ENCODE results near the gene LAMA2. TPM values are rescaled to one million over a fixed set of nuclear protein-coding genes. Genes with fewer than 3 reads are reported as not detected.

LAMA2 gene
- total RNA-seq, 1 experiment from 2014 or later, result 3.3 TPM

- no peak for DNase-seq (ENCODE audit: low read depth in 1 of 2, low spot score in 2 of 2)
- Histone ChIP-seq H3K4me1 (replicated peaks) (no peaks in the 10 kb centered on the region), H3K9me3 (replicated peaks) (no peaks in the 10 kb centered on the region)
Measured at GRCh38 chr6:129264480-129265045, 381.6 kb downstream of the LAMA2 start.

GRCh38 chr6:129267028-129267427 is 384.1 kb downstream of the LAMA2 start:
- Histone ChIP-seq H3K36me3 (no peaks in the 10 kb centered on the region), H3K4me3 (no peak overlapping the region), H3K4me1 (replicated peaks) (no peaks in the 10 kb centered on the region), H3K9me3 (replicated peaks) (no peaks in the 10 kb centered on the region), H3K27ac (no peak overlapping the region), H3K27me3 (replicated peaks) (no peaks in the 10 kb centered on the region; the same call in 1 of the 2 replicates)
- no peak for DNase-seq (ENCODE audit: low read depth in 1 of 2, low spot score in 2 of 2)

More at GRCh38 chr6:129264480-129265045, 381.6 kb downstream of the LAMA2 start:
- Histone ChIP-seq H3K27me3 (replicated peaks) (no peaks in the 10 kb centered on the region; the same call in 1 of the 2 replicates), H3K36me3 (no peaks in the 10 kb centered on the region), H3K4me3 (no peak overlapping the region), H3K27ac (no peak overlapping the region)

- Histone ChIP-seq H3K4me1 (replicated peaks) (no peaks in the 10 kb centered on the region), H3K9me3 (replicated peaks) (no peaks in the 10 kb centered on the region), H3K27ac (no peak overlapping the region), H3K4me3 (no peak overlapping the region), H3K27me3 (replicated peaks) (no peaks in the 10 kb centered on the region; the same call in 1 of the 2 replicates), H3K36me3 (no peaks in the 10 kb centered on the region)
- DNase-seq (ENCODE audit: low read depth in 1 of 2, low spot score in 2 of 2), result no peak
Measured at GRCh38 chr6:129269076-129269475, 386.1 kb downstream of the LAMA2 start.

- no peak for DNase-seq (ENCODE audit: low read depth in 1 of 2, low spot score in 2 of 2)
- Histone ChIP-seq H3K36me3 (no peaks in the 10 kb centered on the region), H3K4me1 (replicated peaks) (no peaks in the 10 kb centered on the region), H3K27me3 (replicated peaks) (no peaks in the 10 kb centered on the region; the same call in 1 of the 2 replicates), H3K4me3 (no peak overlapping the region), H3K27ac (no peak overlapping the region), H3K9me3 (replicated peaks) (no peaks in the 10 kb centered on the region)
Measured at GRCh38 chr6:129269891-129270290, 387.0 kb downstream of the LAMA2 start.

- Histone ChIP-seq H3K27ac (no peak overlapping the region), H3K4me3 (no peak overlapping the region), H3K4me1 (replicated peaks) (no peaks in the 10 kb centered on the region), H3K36me3 (no peaks in the 10 kb centered on the region), H3K9me3 (replicated peaks) (no peaks in the 10 kb centered on the region), H3K27me3 (replicated peaks) (no peaks in the 10 kb centered on the region; the same call in 1 of the 2 replicates)
- DNase-seq (ENCODE audit: low read depth in 1 of 2, low spot score in 2 of 2), result no peak
Measured at GRCh38 chr6:129270450-129270849, 387.5 kb downstream of the LAMA2 start.

GRCh38 chr6:129273161-129273560 is 390.2 kb downstream of the LAMA2 start:
- Histone ChIP-seq H3K4me1 (replicated peaks) (no peaks in the 10 kb centered on the region), H3K27ac (no peak overlapping the region), H3K36me3 (no peaks in the 10 kb centered on the region), H3K27me3 (replicated peaks) (no peaks in the 10 kb centered on the region), H3K4me3 (no peak overlapping the region), H3K9me3 (replicated peaks) (no peaks in the 10 kb centered on the region)
- no peak for DNase-seq (ENCODE audit: low read depth in 1 of 2, low spot score in 2 of 2)

- Histone ChIP-seq H3K27ac (no peak overlapping the region), H3K4me1 (replicated peaks) (no peaks in the 10 kb centered on the region), H3K36me3 (no peaks in the 10 kb centered on the region), H3K27me3 (replicated peaks) (no peaks in the 10 kb centered on the region), H3K4me3 (no peak overlapping the region), H3K9me3 (replicated peaks) (no peaks in the 10 kb centered on the region)
- no peak for DNase-seq (ENCODE audit: low read depth in 1 of 2, low spot score in 2 of 2)
Measured at GRCh38 chr6:129276461-129276860, 393.5 kb downstream of the LAMA2 start.

- H3K4me3 ChIP-seq, result no peak overlapping the region
- no peaks in the 10 kb centered on the region for H3K9me3 ChIP-seq (replicated peaks)
- H3K4me1 ChIP-seq (replicated peaks), result no peaks in the 10 kb centered on the region
- no peaks in the 10 kb centered on the region for H3K27me3 ChIP-seq (replicated peaks)
- no peak overlapping the region for H3K27ac ChIP-seq
- no peak for DNase-seq (ENCODE audit: low read depth in 1 of 2, low spot score in 2 of 2)
- no peaks in the 10 kb centered on the region for H3K36me3 ChIP-seq
Measured at GRCh38 chr6:129276986-129277385, 394.0 kb downstream of the LAMA2 start.

- H3K4me3 ChIP-seq, result no peak overlapping the region
- no peaks in the 10 kb centered on the region for H3K4me1 ChIP-seq (replicated peaks)
- H3K36me3 ChIP-seq, result no peaks in the 10 kb centered on the region
- H3K27me3 ChIP-seq (replicated peaks), result no peaks in the 10 kb centered on the region; the same call in 1 of the 2 replicates
- H3K9me3 ChIP-seq (replicated peaks), result no peaks in the 10 kb centered on the region
- H3K27ac ChIP-seq, result no peak overlapping the region
- no peak for DNase-seq (ENCODE audit: low read depth in 1 of 2, low spot score in 2 of 2)
Measured at GRCh38 chr6:129279343-129280292, 396.7 kb downstream of the LAMA2 start.

- no peaks in the 10 kb centered on the region for H3K4me1 ChIP-seq (replicated peaks)
- H3K36me3 ChIP-seq, result no peaks in the 10 kb centered on the region
- no peak for DNase-seq (ENCODE audit: low read depth in 1 of 2, low spot score in 2 of 2)
- no peaks in the 10 kb centered on the region for H3K9me3 ChIP-seq (replicated peaks)
- no peak overlapping the region for H3K4me3 ChIP-seq
- H3K27me3 ChIP-seq (replicated peaks), result no peaks in the 10 kb centered on the region; the same call in 1 of the 2 replicates
- no peak overlapping the region for H3K27ac ChIP-seq
Measured at GRCh38 chr6:129280293-129280644, 397.3 kb downstream of the LAMA2 start.

GRCh38 chr6:129280749-129281148 is 397.8 kb downstream of the LAMA2 start:
- Histone ChIP-seq H3K27ac (no peak overlapping the region), H3K4me1 (replicated peaks) (no peaks in the 10 kb centered on the region), H3K27me3 (replicated peaks) (no peaks in the 10 kb centered on the region; the same call in 1 of the 2 replicates), H3K9me3 (replicated peaks) (no peaks in the 10 kb centered on the region), H3K4me3 (no peak overlapping the region), H3K36me3 (no peaks in the 10 kb centered on the region)
- DNase-seq (ENCODE audit: low read depth in 1 of 2, low spot score in 2 of 2), result no peak

GRCh38 chr6:129281168-129281796 is 398.3 kb downstream of the LAMA2 start:
- no peaks in the 10 kb centered on the region for H3K4me1 ChIP-seq (replicated peaks)
- no peaks in the 10 kb centered on the region for H3K36me3 ChIP-seq
- no peak for DNase-seq (ENCODE audit: low read depth in 1 of 2, low spot score in 2 of 2)
- no peaks in the 10 kb centered on the region for H3K9me3 ChIP-seq (replicated peaks)
- no peak overlapping the region for H3K27ac ChIP-seq
- H3K27me3 ChIP-seq (replicated peaks), result no peaks in the 10 kb centered on the region; the same call in 1 of the 2 replicates
- no peak overlapping the region for H3K4me3 ChIP-seq

- Histone ChIP-seq H3K4me1 (replicated peaks) (no peaks in the 10 kb centered on the region), H3K27ac (no peak overlapping the region), H3K27me3 (replicated peaks) (no peaks in the 10 kb centered on the region; the same call in 1 of the 2 replicates), H3K36me3 (no peaks in the 10 kb centered on the region), H3K4me3 (no peak overlapping the region), H3K9me3 (replicated peaks) (no peaks in the 10 kb centered on the region)
- no peak for DNase-seq (ENCODE audit: low read depth in 1 of 2, low spot score in 2 of 2)
Measured at GRCh38 chr6:129282019-129282418, 399.1 kb downstream of the LAMA2 start.

GRCh38 chr6:129284225-129284624 is 401.3 kb downstream of the LAMA2 start:
- H3K4me1 ChIP-seq (replicated peaks), result no peaks in the 10 kb centered on the region
- no peak overlapping the region for H3K4me3 ChIP-seq
- H3K9me3 ChIP-seq (replicated peaks), result no peaks in the 10 kb centered on the region
- no peak for DNase-seq (ENCODE audit: low read depth in 1 of 2, low spot score in 2 of 2)
- no peaks in the 10 kb centered on the region for H3K36me3 ChIP-seq
- H3K27ac ChIP-seq, result no peak overlapping the region
- H3K27me3 ChIP-seq (replicated peaks), result no peaks in the 10 kb centered on the region; the same call in 1 of the 2 replicates
